K562 (cell line): ENCODE measurements around the gene PEX5L. TPM values are rescaled to one million over a fixed set of nuclear protein-coding genes. Genes with fewer than 3 reads are reported as not detected.

ENCODE experiments used
- ATAC-seq: fragments of 200-7000 bp; cut with Tn5 transposase; 3 replicates; pipeline ENCODE4 v1.9.1; 2020; ENCODE audit warnings: moderate library complexity
- BruUV-seq: library from RNA; stranded (reverse); fragments of 400-500 nt; replicated peaks from 2 replicates; lab custom pipeline; 2021; lab: Mats Ljungman, UMichigan
- CTCF ChIA-PET: fragments of 300-600 bp; formaldehyde crosslinking; extraction: SDS; loops from one replicate; lab custom pipeline; 2021; ENCODE audit warnings: low intra/inter-chr PET ratio; lab: Yijun Ruan, JAX
- POLR2A ChIA-PET: fragments of 300-600, 350-650 bp; sonication (Branson Sonifier 250); formaldehyde crosslinking; extraction: SDS; loops from one replicate; lab custom pipeline; 2021; ENCODE audit warnings: antibody characterized with exemption, inconsistent platforms; lab: Yijun Ruan, JAX
- DNase-seq, 4 experiments: peaks; one replicate each; pipeline versions ENCODE4 v3.0.0 to v3.0.0-alpha.2; 2011 to 2018; ENCODE audit warnings: low spot score in 3 of 4, mixed read lengths in 3 of 4; ENCODE audit errors: extremely low read depth in 1 of 4
- FAIRE-seq: peaks from 2 replicates; lab custom pipeline; 2011; peaks lifted over from hg19 to GRCh38; lab: Jason Lieb, UNC
- H2AFZ ChIP-seq: 2 replicates; pipeline ENCODE4 v1.6.0; 2011; ENCODE audit warnings: low read depth, low read length, control low read depth, inconsistent platforms
- H3K27ac ChIP-seq: fragments of 200-600 bp; 3 replicates; pipeline ENCODE4 v1.8.0; 2011; ENCODE audit warnings: low read depth, mild to moderate bottlenecking, control low read depth, inconsistent platforms, low read length, moderate library complexity, mixed read lengths; ENCODE audit errors: extremely low read depth
- H3K27me3 ChIP-seq, 2 experiments: fragments of 300-600 bp in 1 of 2; 2 replicates in 1 of 2; 3 replicates in 1 of 2; pipeline versions ENCODE4 v1.6.0 to v1.8.0; 2011; ENCODE audit warnings: inconsistent platforms in 2 of 2, low read length in 2 of 2, mild to moderate bottlenecking in 1 of 2, mixed read lengths in 1 of 2, moderate library complexity in 1 of 2; ENCODE audit not compliant: control insufficient read depth in 2 of 2, insufficient read depth in 2 of 2
- H3K36me3 ChIP-seq: fragments of 300-600 bp; 3 replicates; pipeline ENCODE4 v1.8.0; 2011; ENCODE audit warnings: mild to moderate bottlenecking, low read length, inconsistent platforms; ENCODE audit not compliant: control insufficient read depth, insufficient read depth
- H3K4me1 ChIP-seq, 2 experiments: fragments of 200-600 bp in 1 of 2; replicated peaks in 1 of 2; 2 replicates in 1 of 2; 3 replicates in 1 of 2; pipeline versions ENCODE4 v1.5.1 to v1.8.0; 2011; ENCODE audit warnings: inconsistent platforms in 2 of 2, low read length in 2 of 2, mild to moderate bottlenecking in 1 of 2, mixed read lengths in 1 of 2, moderate library complexity in 1 of 2; ENCODE audit not compliant: control insufficient read depth in 2 of 2, insufficient read depth in 2 of 2
- H3K4me2 ChIP-seq: 2 replicates; pipeline ENCODE4 v1.6.1; 2011; ENCODE audit warnings: low read length, control low read depth, inconsistent platforms, mixed read lengths; ENCODE audit not compliant: insufficient read depth
- H3K4me3 ChIP-seq: fragments of 200-600 bp; sonication (generic), shearing (Covaris generic); 2 replicates; pipeline ENCODE4 v1.5.1; 2016; ENCODE audit warnings: control low read depth, inconsistent platforms
- H3K79me2 ChIP-seq: fragments of 200-600 bp; 3 replicates; pipeline ENCODE4 v1.8.0; 2011; ENCODE audit warnings: low read length, inconsistent platforms; ENCODE audit not compliant: control insufficient read depth, insufficient read depth
- H3K9ac ChIP-seq, 2 experiments: 2 replicates each; pipeline versions ENCODE4 v1.6.0 to v1.6.1; 2011; ENCODE audit warnings: low read depth in 2 of 2, low read length in 2 of 2, control low read depth in 1 of 2, inconsistent platforms in 1 of 2, mild to moderate bottlenecking in 1 of 2, mixed read lengths in 1 of 2; ENCODE audit not compliant: insufficient read depth in 1 of 2
- H3K9me1 ChIP-seq: one replicate; pipeline ENCODE4 v1.6.0; 2011; ENCODE audit warnings: inconsistent platforms, mild to moderate bottlenecking, low read length, moderate library complexity; ENCODE audit not compliant: control insufficient read depth, insufficient read depth
- H3K9me3 ChIP-seq: replicated peaks from 2 replicates; pipeline ENCODE4 v1.5.1; 2011; ENCODE audit warnings: low read depth, low read length, inconsistent platforms; ENCODE audit not compliant: control insufficient read depth, insufficient read depth
- H4K20me1 ChIP-seq: replicated peaks from 2 replicates; pipeline ENCODE4 v1.6.1; 2011; ENCODE audit warnings: low read length, inconsistent platforms, mixed read lengths; ENCODE audit not compliant: control insufficient read depth, insufficient read depth
- FOXJ2 ChIP-seq: fragments of 200-800 bp; sonication (Bioruptor generic); IDR thresholded peaks from 2 replicates; pipeline ENCODE4 v1.6.1; 2016; ENCODE audit warnings: missing genetic modification characterization, missing compliant biosample characterization
- PPARD ChIP-seq: fragments of 250-450 bp; sonication (Bioruptor Pico); IDR thresholded peaks from 2 replicates; pipeline ENCODE4 v1.8.0; 2022; ENCODE audit warnings: inconsistent platforms, mild to moderate bottlenecking, moderate library complexity
- PYGO2 ChIP-seq: fragments of 450-650 bp; IDR thresholded peaks from 2 replicates; pipeline ENCODE4 v1.6.1; 2016; ENCODE audit warnings: mild to moderate bottlenecking, missing genetic modification characterization, moderate library complexity, missing compliant biosample characterization
- SMC3 ChIP-seq: conservative IDR thresholded peaks from 2 replicates; pipeline ENCODE4 v1.6.1; 2011; ENCODE audit warnings: low read depth, low read length, improper control_type of control experiment; ENCODE audit not compliant: insufficient read depth
- WGBS: fragments of 100-300 bp; shearing (Covaris generic); methylation state at CpG from one replicate; pipeline ENCODE4 v1.1.6; 2016; ENCODE audit warnings: low coverage, mixed read lengths; ENCODE audit not compliant: insufficient coverage; ENCODE audit errors: missing lambda C conversion rate; 5-methylcytosine and 5-hydroxymethylcytosine counted together
- in situ Hi-C: fragments of 300-500 bp; cut with MboI; formaldehyde crosslinking; loops from 4 replicates; pipeline ENCODE4 v1.15.0; 2018; ENCODE audit warnings: inconsistent platforms, mixed read lengths
- intact Hi-C: fragments of 100-400 bp; cut with micrococcal nuclease; formaldehyde crosslinking; loops from 2 replicates; pipeline ENCODE4 v1.14.2; 2022
- polyA plus RNA-seq, 8 experiments: library from polyadenylated mRNA; depleted of rRNA in 4 of 8; stranded (reverse) in 5 of 8; unstranded in 3 of 8; fragments of >200 nt; fragmentation: Nextera tagmentation in 2 of 8; fragmentation: Illumina TruSeq in 1 of 8; extraction: Ambion mirVana in 2 of 8; extraction: Trizol in 1 of 8; gene quantifications; 2 replicates each; pipeline versions ENCODE4 v1.2.1 to v1.2.3, GENCODE V29; 2011 to 2014; ENCODE audit warnings: inconsistent platforms in 1 of 8, missing spikeins in 1 of 8
- total RNA-seq, 7 experiments: library from RNA; depleted of rRNA in 6 of 7; stranded (reverse); fragments of >200 nt in 6 of 7; fragmentation: Illumina TruSeq in 2 of 7; extraction: Trizol in 2 of 7; gene quantifications; 2 replicates each; pipeline versions ENCODE4 v1.2.1 to v1.2.3, GENCODE V29; 2011 to 2021; ENCODE audit warnings: low replicate concordance in 1 of 7
- TF ChIP-seq, protein P1 (sequence below): fragments of 250-450 bp; sonication (Bioruptor Pico); IDR thresholded peaks from 2 replicates; pipeline ENCODE4 v1.8.0; 2021; ENCODE audit warnings: mild to moderate bottlenecking, moderate library complexity
- TF ChIP-seq, protein P2 (sequence below): sonication (generic); formaldehyde crosslinking; IDR thresholded peaks from 2 replicates; pipeline ENCODE4 v1.8.0; 2022; ENCODE audit warnings: mild to moderate bottlenecking, low read depth, missing genetic modification reagents
- TF ChIP-seq, protein P3 (sequence below): fragments of 450-650 bp; formaldehyde crosslinking; IDR thresholded peaks from 2 replicates; pipeline ENCODE4 v1.4.0; 2022; ENCODE audit warnings: mild to moderate bottlenecking, moderate library complexity
- TF ChIP-seq, protein P4 (sequence below), 3 experiments: IDR thresholded peaks in 2 of 3; conservative IDR thresholded peaks in 1 of 3; 2 replicates each; pipeline ENCODE4 v1.5.1; 2011 to 2012; ENCODE audit warnings: low read length in 3 of 3, mild to moderate bottlenecking in 3 of 3, control low read depth in 2 of 3, improper control_type of control experiment in 1 of 3, inconsistent platforms in 1 of 3, low read depth in 1 of 3, mixed read lengths in 1 of 3, moderate library complexity in 1 of 3; ENCODE audit not compliant: insufficient read depth in 2 of 3

PEX5L gene
- total and polyA plus RNA-seq, 9 of the 15 experiments (the other 6 are each of a cell fraction or from before 2014, with no cell fraction given), result not detected

DNA sequence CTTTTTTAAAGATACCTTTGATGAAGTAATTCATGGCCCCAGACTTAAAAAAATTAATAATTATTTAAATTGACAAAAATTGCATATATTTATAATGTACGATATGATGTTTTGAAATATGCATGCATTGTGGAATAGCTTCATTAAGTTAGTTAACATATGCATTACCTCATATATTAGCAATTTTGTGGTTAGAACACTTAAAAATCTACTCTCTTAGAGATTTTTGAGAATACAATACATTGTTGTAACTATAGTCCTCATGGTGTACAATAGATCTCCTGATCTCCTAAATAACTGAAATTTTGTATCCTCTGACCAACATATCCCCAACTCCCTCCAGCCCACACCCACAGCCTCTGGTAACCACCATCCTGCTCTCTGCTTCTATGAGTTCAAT, 104.1 kb downstream of the PEX5L start (continued):
- TF ChIP-seq, protein P1, sequence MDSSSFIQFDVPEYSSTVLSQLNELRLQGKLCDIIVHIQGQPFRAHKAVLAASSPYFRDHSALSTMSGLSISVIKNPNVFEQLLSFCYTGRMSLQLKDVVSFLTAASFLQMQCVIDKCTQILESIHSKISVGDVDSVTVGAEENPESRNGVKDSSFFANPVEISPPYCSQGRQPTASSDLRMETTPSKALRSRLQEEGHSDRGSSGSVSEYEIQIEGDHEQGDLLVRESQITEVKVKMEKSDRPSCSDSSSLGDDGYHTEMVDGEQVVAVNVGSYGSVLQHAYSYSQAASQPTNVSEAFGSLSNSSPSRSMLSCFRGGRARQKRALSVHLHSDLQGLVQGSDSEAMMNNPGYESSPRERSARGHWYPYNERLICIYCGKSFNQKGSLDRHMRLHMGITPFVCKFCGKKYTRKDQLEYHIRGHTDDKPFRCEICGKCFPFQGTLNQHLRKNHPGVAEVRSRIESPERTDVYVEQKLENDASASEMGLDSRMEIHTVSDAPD (CRISPR knock-in tag), result no peak
- no peak for TF ChIP-seq PPARD (CRISPR knock-in tag)
- no peak for TF ChIP-seq PYGO2 (tag)
- no peak for TF ChIP-seq FOXJ2 (tag)

DNA sequence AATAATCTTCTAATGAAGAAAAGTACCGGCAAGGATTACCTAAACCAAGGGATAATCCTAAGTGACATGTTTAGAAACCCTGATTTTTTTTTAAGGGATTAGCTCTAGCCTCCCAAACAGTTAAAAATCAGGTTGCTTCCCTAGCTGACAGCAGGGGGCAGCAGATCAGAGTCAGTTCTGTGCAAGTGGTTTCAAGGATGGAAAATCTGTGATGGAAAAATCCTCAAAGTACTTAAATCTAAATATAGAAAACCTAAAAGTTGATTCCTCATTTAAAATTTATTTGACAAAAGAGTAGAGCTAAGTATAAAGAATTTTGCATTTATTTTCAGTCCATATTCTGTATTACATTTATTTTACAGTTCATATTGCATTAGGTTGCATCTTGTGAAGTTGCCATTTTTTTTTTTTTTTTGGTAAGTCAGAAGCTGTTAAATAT, 107.6 kb downstream of the PEX5L start:
- H3K27ac ChIP-seq, result no peak overlapping the region
- no peaks in the 10 kb centered on the region for H3K9me1 ChIP-seq
- no peaks in the 10 kb centered on the region for H3K9me3 ChIP-seq
- no peaks in the 10 kb centered on the region for H3K36me3 ChIP-seq
- POLR2A ChIA-PET, result no interaction called here
- no peaks in the 10 kb centered on the region for H3K4me1 ChIP-seq
- no peaks in the 10 kb centered on the region for H3K27me3 ChIP-seq
- H3K4me2 ChIP-seq, result no peak overlapping the region
- intact Hi-C loops (loop anchor here (1.0 kb wide), 1 partner anchor 666 kb away; no protein-coding TSS in a partner anchor), in situ Hi-C loops (loop anchor here (5.0 kb wide), 1 partner anchor 668 kb away; no protein-coding TSS in a partner anchor)
- FAIRE-seq (peak; percentile 86), ATAC-seq (peak; percentile 81), DNase-seq (peak; percentile 44 to 55 (median 45))
- no TSS peak for BruUV-seq
- H3K79me2 ChIP-seq, result no peaks in the 10 kb centered on the region
- H4K20me1 ChIP-seq, result no peaks in the 10 kb centered on the region
- H2AFZ ChIP-seq, result no peak overlapping the region
- no peak overlapping the region for H3K9ac ChIP-seq
- H3K4me3 ChIP-seq, result no peak overlapping the region
- CTCF ChIA-PET, result no interaction called here
- WGBS, result 0% methylated on average over 1 of the region's 1 CpG
- TF ChIP-seq, protein P2, sequence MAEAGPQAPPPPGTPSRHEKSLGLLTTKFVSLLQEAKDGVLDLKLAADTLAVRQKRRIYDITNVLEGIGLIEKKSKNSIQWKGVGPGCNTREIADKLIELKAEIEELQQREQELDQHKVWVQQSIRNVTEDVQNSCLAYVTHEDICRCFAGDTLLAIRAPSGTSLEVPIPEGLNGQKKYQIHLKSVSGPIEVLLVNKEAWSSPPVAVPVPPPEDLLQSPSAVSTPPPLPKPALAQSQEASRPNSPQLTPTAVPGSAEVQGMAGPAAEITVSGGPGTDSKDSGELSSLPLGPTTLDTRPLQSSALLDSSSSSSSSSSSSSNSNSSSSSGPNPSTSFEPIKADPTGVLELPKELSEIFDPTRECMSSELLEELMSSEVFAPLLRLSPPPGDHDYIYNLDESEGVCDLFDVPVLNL (CRISPR knock-in tag), result no peak
- TF ChIP-seq, protein P3, sequence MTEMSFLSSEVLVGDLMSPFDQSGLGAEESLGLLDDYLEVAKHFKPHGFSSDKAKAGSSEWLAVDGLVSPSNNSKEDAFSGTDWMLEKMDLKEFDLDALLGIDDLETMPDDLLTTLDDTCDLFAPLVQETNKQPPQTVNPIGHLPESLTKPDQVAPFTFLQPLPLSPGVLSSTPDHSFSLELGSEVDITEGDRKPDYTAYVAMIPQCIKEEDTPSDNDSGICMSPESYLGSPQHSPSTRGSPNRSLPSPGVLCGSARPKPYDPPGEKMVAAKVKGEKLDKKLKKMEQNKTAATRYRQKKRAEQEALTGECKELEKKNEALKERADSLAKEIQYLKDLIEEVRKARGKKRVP, result no peak
- TF ChIP-seq SMC3, result 0 out of 2 replicates have a peak, but pooled peaks have one; percentile 50
- TF ChIP-seq, protein P4, sequence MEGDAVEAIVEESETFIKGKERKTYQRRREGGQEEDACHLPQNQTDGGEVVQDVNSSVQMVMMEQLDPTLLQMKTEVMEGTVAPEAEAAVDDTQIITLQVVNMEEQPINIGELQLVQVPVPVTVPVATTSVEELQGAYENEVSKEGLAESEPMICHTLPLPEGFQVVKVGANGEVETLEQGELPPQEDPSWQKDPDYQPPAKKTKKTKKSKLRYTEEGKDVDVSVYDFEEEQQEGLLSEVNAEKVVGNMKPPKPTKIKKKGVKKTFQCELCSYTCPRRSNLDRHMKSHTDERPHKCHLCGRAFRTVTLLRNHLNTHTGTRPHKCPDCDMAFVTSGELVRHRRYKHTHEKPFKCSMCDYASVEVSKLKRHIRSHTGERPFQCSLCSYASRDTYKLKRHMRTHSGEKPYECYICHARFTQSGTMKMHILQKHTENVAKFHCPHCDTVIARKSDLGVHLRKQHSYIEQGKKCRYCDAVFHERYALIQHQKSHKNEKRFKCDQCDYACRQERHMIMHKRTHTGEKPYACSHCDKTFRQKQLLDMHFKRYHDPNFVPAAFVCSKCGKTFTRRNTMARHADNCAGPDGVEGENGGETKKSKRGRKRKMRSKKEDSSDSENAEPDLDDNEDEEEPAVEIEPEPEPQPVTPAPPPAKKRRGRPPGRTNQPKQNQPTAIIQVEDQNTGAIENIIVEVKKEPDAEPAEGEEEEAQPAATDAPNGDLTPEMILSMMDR (IDR thresholded peaks at IDR 0.05 in 2 of 3, conservative IDR thresholded peaks at IDR 0.05 in 1 of 3; ENCODE audit: insufficient read depth in 2 of 3, low read depth in 1 of 3, low read length in 3 of 3), result peak; percentile 52 to 69 (median 60)
